Kidney (tissue), 14 donors: Measurements from ENCODE around the gene PIBF1. TPM values are rescaled to one million over a fixed set of nuclear protein-coding genes. Genes with fewer than 3 reads are reported as not detected.
A peak's percentile ranks its signal among the peaks of the same experiment; 100 is the strongest.

ENCODE experiments used
- DNase-seq, 5 donors: peaks; one replicate each; pipeline ENCODE4 v3.0.0-alpha.2; 2013 to 2020
- FAIRE-seq: peaks from 2 replicates; lab custom pipeline; 2012; peaks lifted over from hg19 to GRCh38; lab: Jason Lieb, UNC
- H3K27ac ChIP-seq, 2 donors: one replicate each; pipeline ENCODE4 v1.7.0; 2013; ENCODE audit warnings: low read depth in 2 of 2, low read length in 2 of 2, inconsistent platforms in 1 of 2
- H3K27me3 ChIP-seq: one replicate; pipeline ENCODE4 v1.7.1; 2013; ENCODE audit warnings: low read length, inconsistent platforms; ENCODE audit not compliant: control insufficient read depth, insufficient read depth
- H3K36me3 ChIP-seq, 3 donors: one replicate each; pipeline versions ENCODE4 v1.7.0 to v1.7.1; 2013; ENCODE audit warnings: low read length in 3 of 3, control low read depth in 1 of 3, inconsistent platforms in 1 of 3; ENCODE audit not compliant: insufficient read depth in 3 of 3, control insufficient read depth in 2 of 3
- H3K4me1 ChIP-seq, 3 donors: one replicate each; pipeline versions ENCODE4 v1.7.0 to v1.7.1; 2013; ENCODE audit warnings: low read length in 3 of 3, inconsistent platforms in 1 of 3, low read depth in 1 of 3; ENCODE audit not compliant: control insufficient read depth in 2 of 3, insufficient read depth in 2 of 3
- H3K4me3 ChIP-seq, 3 donors: one replicate each; pipeline versions ENCODE4 v1.7.0 to v1.8.1; 2013; ENCODE audit warnings: low read length in 3 of 3, control low read depth in 1 of 3, inconsistent platforms in 1 of 3
- H3K9ac ChIP-seq, 3 donors: one replicate each; pipeline versions ENCODE4 v1.7.0 to v1.7.1; 2013; ENCODE audit warnings: low read length in 3 of 3, control low read depth in 1 of 3, inconsistent platforms in 1 of 3
- H3K9me3 ChIP-seq, 3 donors: one replicate each; pipeline versions ENCODE4 v1.7.0 to v1.7.1; 2013; ENCODE audit warnings: low read length in 3 of 3, control low read depth in 1 of 3, inconsistent platforms in 1 of 3; ENCODE audit not compliant: control insufficient read depth in 2 of 3, insufficient read depth in 1 of 3
- intact Hi-C: fragments of 100-400 bp; cut with DNase I; formaldehyde crosslinking; loops from one replicate; pipeline ENCODE4 v1.11.1; 2022
- polyA plus RNA-seq: library from polyadenylated mRNA; stranded (reverse); fragments of 350-450 nt; fragmentation: Illumina TruSeq; extraction: RNeasy Lipid Tissue Mini Kit (QIAGEN cat#74804); gene quantifications from one replicate; pipeline ENCODE4 v1.2.3, GENCODE V29; 2014; ENCODE audit warnings: low read depth, low replicate concordance; ENCODE audit not compliant: insufficient read depth
- total RNA-seq: library from RNA; stranded (reverse); fragmentation: NEBNext Ultra II Directional; extraction: Animal tissue kit (Norgen Biotek cat#: 25700); gene quantifications from one replicate; pipeline ENCODE4 v1.2.1, GENCODE V29; 2021
- TF ChIP-seq, protein P1 (sequence below): IDR thresholded peaks from 3 replicates; pipeline ENCODE4 v1.5.1; 2012; ENCODE audit warnings: mild to moderate bottlenecking, moderate library complexity, borderline replicate concordance; ENCODE audit not compliant: insufficient read depth; ENCODE audit errors: extremely low read depth
- donor health status: control.
- donor health status: control.
- donor health status: control.
- donor health status: control.
- donor health status: control.
- donor health status: DM: yes; HTN: yes; CAD: no.
- donor health status: Normal renal cell carcinoma (clear cell type).

PIBF1 gene
- total and polyA plus RNA-seq, 2 donors from 2014 or later = 17.6 to 30.5 TPM

DNA sequence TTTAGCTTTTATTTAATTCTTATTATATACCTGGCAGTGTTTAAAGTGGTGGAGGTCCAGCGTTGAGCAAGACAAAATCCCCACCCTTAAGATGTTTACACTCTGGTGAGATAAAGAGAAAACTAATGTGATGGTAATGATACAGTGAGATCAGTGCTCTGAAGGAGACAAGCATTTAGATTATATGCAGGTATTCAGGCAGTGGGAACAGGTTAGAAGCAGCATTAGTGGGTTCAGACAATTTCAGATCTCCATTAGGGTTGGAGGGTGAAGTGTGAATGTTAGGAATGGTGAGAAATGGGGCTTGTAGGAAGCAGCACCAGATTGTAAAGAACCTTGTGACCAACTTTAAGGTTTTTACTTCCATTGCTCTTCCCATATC, 39.0 kb downstream of the PIBF1 start:
- peaks cover 0 to 2% (median 0%) of the 10 kb centered on the region in 3 donors for H3K36me3 ChIP-seq
- no peak for FAIRE-seq
- no peak overlapping the region for H3K27ac ChIP-seq
- no peak for DNase-seq
- TF ChIP-seq, protein P1, sequence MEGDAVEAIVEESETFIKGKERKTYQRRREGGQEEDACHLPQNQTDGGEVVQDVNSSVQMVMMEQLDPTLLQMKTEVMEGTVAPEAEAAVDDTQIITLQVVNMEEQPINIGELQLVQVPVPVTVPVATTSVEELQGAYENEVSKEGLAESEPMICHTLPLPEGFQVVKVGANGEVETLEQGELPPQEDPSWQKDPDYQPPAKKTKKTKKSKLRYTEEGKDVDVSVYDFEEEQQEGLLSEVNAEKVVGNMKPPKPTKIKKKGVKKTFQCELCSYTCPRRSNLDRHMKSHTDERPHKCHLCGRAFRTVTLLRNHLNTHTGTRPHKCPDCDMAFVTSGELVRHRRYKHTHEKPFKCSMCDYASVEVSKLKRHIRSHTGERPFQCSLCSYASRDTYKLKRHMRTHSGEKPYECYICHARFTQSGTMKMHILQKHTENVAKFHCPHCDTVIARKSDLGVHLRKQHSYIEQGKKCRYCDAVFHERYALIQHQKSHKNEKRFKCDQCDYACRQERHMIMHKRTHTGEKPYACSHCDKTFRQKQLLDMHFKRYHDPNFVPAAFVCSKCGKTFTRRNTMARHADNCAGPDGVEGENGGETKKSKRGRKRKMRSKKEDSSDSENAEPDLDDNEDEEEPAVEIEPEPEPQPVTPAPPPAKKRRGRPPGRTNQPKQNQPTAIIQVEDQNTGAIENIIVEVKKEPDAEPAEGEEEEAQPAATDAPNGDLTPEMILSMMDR = no peak
- H3K9ac ChIP-seq = no peak overlapping the region
- no peaks in the 10 kb centered on the region for H3K27me3 ChIP-seq
- H3K4me3 ChIP-seq = no peak overlapping the region
- intact Hi-C loops = no loop called here
- no peaks in the 10 kb centered on the region for H3K4me1 ChIP-seq
- no peaks in the 10 kb centered on the region for H3K9me3 ChIP-seq

GRCh38 chr13:72823081-72823480, 41.1 kb downstream of the PIBF1 start:
- Histone ChIP-seq H3K36me3 (peaks cover 0 to 2% (median 0%) of the 10 kb centered on the region in 3 donors), H3K27ac (no peak overlapping the region), H3K4me1 (no peaks in the 10 kb centered on the region), H3K27me3 (no peaks in the 10 kb centered on the region), H3K9me3 (no peaks in the 10 kb centered on the region), H3K4me3 (no peak overlapping the region), H3K9ac (no peak overlapping the region)
- FAIRE-seq = no peak
- intact Hi-C loops = no loop called here
- TF ChIP-seq, protein P1 = no peak
- DNase-seq = no peak

- DNase-seq (no peak), FAIRE-seq (no peak)
- Histone ChIP-seq H3K9ac (no peak overlapping the region), H3K27me3 (no peaks in the 10 kb centered on the region), H3K4me1 (no peaks in the 10 kb centered on the region), H3K9me3 (no peaks in the 10 kb centered on the region), H3K36me3 (peaks cover 0 to 2% (median 0%) of the 10 kb centered on the region in 3 donors), H3K4me3 (no peak overlapping the region), H3K27ac (no peak overlapping the region)
- TF ChIP-seq, protein P1 = no peak
- intact Hi-C loops = no loop called here
Measured at GRCh38 chr13:72823724-72824123, 41.8 kb downstream of the PIBF1 start.

- TF ChIP-seq, protein P1 = no peak
- Histone ChIP-seq H3K27me3 (no peaks in the 10 kb centered on the region), H3K36me3 (no peaks in the 10 kb centered on the region), H3K9ac (no peak overlapping the region), H3K4me3 (no peak overlapping the region), H3K4me1 (no peaks in the 10 kb centered on the region), H3K27ac (no peak overlapping the region), H3K9me3 (no peaks in the 10 kb centered on the region)
- peak; percentile 25 for FAIRE-seq
- DNase-seq = no peak
- intact Hi-C loops = no loop called here
Measured at GRCh38 chr13:72834601-72835000, 52.7 kb downstream of the PIBF1 start.
